Stimulated activated memory B cell treated with anti-CD40 and anti-IgM and Interleukin-4, amounts not matched to agents 10 μg/mL and 1 μg/mL and 100 μg/mL, for 72 hours (primary cell): ENCODE data around the gene SSR4.

ENCODE experiments used
- ATAC-seq: fragments of 150-1000 bp; cut with Tn5 transposase; 2 replicates; pipeline ENCODE4 v1.10.0; 2021
- H3K27ac Mint-ChIP-seq: one replicate; pipeline ENCODE4 v1.8.0; 2022; ENCODE audit warnings: mild to moderate bottlenecking, mixed read lengths
- H3K27me3 Mint-ChIP-seq: one replicate; pipeline ENCODE4 v1.8.0; 2022; ENCODE audit warnings: mixed read lengths
- H3K36me3 Mint-ChIP-seq: one replicate; pipeline ENCODE4 v1.8.0; 2022; ENCODE audit warnings: mixed read lengths
- H3K4me1 Mint-ChIP-seq: one replicate; pipeline ENCODE4 v1.8.0; 2022; ENCODE audit warnings: mixed read lengths
- H3K4me3 Mint-ChIP-seq: one replicate; pipeline ENCODE4 v1.8.0; 2022; ENCODE audit warnings: mild to moderate bottlenecking, moderate library complexity, mixed read lengths
- H3K9me3 Mint-ChIP-seq: one replicate; pipeline ENCODE4 v1.8.0; 2022; ENCODE audit warnings: mixed read lengths

SSR4 gene

DNA sequence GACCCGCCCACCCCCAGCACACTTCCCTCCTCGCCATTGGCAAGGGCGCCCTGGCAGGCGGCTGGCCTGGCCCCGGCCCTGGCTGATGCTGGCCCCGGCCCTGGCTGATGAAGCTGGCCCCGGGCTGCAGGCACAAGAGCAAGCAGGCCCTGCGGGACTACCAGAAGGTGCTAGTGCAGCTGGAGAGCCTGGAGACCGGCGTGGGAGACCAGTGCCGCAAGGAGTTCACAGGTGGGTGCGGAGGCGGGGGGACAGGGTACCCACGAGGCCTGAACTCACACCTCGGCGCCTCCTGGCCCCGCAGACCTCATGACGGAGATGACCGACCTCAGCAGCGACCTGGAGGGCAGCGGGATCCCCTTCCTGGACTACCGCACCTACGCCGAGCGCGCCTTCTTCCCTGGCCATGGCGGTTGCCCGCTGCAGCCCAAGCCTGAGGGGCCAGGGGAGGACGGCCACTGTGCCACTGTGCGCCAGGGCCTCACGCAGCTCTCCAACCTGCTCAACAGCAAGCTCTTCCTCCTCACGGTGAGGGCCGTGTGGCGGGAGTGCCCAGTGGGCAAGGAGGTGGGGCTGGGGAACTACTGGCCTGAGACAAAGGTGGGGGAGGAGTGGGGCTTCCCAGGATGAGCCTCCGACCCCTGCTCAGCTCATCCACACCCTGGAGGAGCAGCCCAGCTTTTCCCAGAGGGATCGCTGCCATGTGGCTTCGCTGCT, 19.7 kb upstream of the SSR4 start:
- Mint-ChIP-seq H3K9me3 (no peaks in the 10 kb centered on the region), H3K27ac (no peak overlapping the region), H3K27me3 (peaks cover 12% of the 10 kb centered on the region), H3K4me3 (no peak overlapping the region), H3K4me1 (peaks cover 1% of the 10 kb centered on the region), H3K36me3 (no peaks in the 10 kb centered on the region)
- no peak for ATAC-seq

GRCh38 chrX:153775293-153776119, 19.0 kb upstream of the SSR4 start:
- Mint-ChIP-seq H3K4me1 (peaks cover 9% of the 10 kb centered on the region), H3K36me3 (no peaks in the 10 kb centered on the region), H3K9me3 (no peaks in the 10 kb centered on the region), H3K4me3 (no peak overlapping the region), H3K27ac (no peak overlapping the region), H3K27me3 (peaks cover 13% of the 10 kb centered on the region)
- no peak for ATAC-seq

GRCh38 chrX:153776120-153776599, 18.3 kb upstream of the SSR4 start:
- Mint-ChIP-seq H3K36me3 (no peaks in the 10 kb centered on the region), H3K9me3 (no peaks in the 10 kb centered on the region), H3K4me3 (no peak overlapping the region), H3K27me3 (peaks cover 15% of the 10 kb centered on the region), H3K4me1 (peaks cover 9% of the 10 kb centered on the region), H3K27ac (no peak overlapping the region)
- no peak for ATAC-seq

- Mint-ChIP-seq H3K9me3 (no peaks in the 10 kb centered on the region), H3K36me3 (no peaks in the 10 kb centered on the region), H3K4me3 (no peak overlapping the region), H3K27ac (no peak overlapping the region), H3K27me3 (peaks cover 15% of the 10 kb centered on the region), H3K4me1 (peaks cover 9% of the 10 kb centered on the region)
- ATAC-seq = no peak
Measured at GRCh38 chrX:153776611-153777045, 17.8 kb upstream of the SSR4 start.

GRCh38 chrX:153777261-153778090, 17.0 kb upstream of the SSR4 start:
- no peak for ATAC-seq
- H3K4me1 Mint-ChIP-seq = peaks cover 9% of the 10 kb centered on the region
- H3K36me3 Mint-ChIP-seq = no peaks in the 10 kb centered on the region
- no peaks in the 10 kb centered on the region for H3K9me3 Mint-ChIP-seq
- no peak overlapping the region for H3K27ac Mint-ChIP-seq
- H3K27me3 Mint-ChIP-seq = peaks cover 15% of the 10 kb centered on the region
- no peak overlapping the region for H3K4me3 Mint-ChIP-seq

- Mint-ChIP-seq H3K4me3 (no peak overlapping the region), H3K4me1 (peaks cover 9% of the 10 kb centered on the region), H3K36me3 (peaks cover 2% of the 10 kb centered on the region), H3K9me3 (no peaks in the 10 kb centered on the region), H3K27ac (no peak overlapping the region), H3K27me3 (peaks cover 15% of the 10 kb centered on the region)
- ATAC-seq = no peak
Measured at GRCh38 chrX:153778181-153778580, 16.3 kb upstream of the SSR4 start.

DNA sequence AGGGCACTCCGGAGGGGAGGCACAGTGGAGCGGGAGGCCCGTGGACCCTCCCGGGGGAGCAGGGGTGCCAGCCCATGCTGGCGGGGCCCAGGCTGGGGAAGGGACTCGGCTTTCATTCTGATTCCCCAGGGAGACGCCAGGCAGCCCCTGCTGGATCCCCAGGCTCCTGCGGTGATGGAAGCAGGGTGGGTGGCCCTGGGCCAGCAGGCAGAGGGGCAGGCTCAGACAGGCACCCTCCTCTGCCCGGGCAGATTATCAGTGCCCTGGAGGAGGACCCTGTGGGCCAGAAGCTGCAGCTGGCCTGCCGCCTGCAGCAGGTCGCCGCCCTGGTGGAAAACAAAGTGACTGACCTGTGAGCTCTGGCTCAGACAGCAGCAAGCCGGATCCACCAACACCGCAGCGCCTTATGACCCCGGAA, 15.8 kb upstream of the SSR4 start:
- Mint-ChIP-seq H3K4me3 (no peak overlapping the region), H3K27ac (no peak overlapping the region), H3K4me1 (peaks cover 9% of the 10 kb centered on the region), H3K36me3 (peaks cover 6% of the 10 kb centered on the region), H3K9me3 (no peaks in the 10 kb centered on the region), H3K27me3 (peaks cover 15% of the 10 kb centered on the region)
- no peak for ATAC-seq

DNA sequence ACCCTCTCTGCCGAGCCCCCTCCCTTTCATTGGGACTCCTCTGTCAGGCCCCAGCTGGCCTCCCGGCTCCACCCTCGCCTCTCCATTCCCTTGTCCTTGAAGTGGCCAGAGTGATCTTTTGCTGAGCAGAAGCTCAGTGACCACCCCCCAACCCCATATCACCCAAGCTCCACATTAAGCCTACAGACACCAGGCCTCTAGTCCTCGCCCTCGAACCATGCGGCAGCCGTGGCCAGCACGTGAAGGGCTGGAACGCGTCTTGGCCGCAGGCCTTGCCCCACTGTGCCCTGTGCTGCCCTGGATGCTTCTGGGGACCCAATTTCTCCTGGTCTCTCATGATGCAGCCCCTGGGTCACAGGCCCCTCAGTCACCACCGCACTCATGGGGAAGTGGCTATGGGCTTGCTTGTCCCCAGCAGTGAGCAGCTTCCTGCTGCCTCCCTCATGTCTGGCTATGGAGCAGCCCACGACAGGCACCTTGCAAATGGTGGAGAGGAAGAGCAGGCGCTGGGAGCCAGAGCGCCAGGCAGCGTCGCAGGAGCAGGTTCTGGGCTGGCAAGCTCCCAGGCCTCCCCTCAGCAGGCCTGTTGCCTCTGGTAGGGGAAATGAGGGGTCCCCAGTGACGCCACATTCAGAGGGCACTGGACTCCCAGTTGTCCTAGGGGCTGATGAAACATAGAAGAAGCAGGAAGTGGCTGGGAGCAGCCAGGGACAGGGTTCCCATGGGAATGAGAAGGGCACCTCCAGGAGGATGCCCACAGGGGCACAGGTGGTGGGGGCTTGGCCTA, 14.4 kb upstream of the SSR4 start:
- Mint-ChIP-seq H3K4me3 (no peak overlapping the region), H3K36me3 (peaks cover 6% of the 10 kb centered on the region), H3K27ac (peak overlapping the region; percentile 42)

GRCh38 chrX:153780678-153781427, 13.6 kb upstream of the SSR4 start, which contains the start of gene SRPK3:
TSS of gene SRPK3 (plus strand) at chrX:153781041. CDS start at chrX:153781087, 46 bp downstream.
- Mint-ChIP-seq H3K36me3 (peaks cover 11% of the 10 kb centered on the region), H3K4me1 (peaks cover 9% of the 10 kb centered on the region), H3K27ac (peak within 1 kb of the TSS; percentile 42), H3K27me3 (peaks cover 15% of the 10 kb centered on the region), H3K9me3 (no peaks in the 10 kb centered on the region), H3K4me3 (no peak within 1 kb of the TSS)
- no peak for ATAC-seq

More for the DNA sequence above, 14.4 kb upstream of the SSR4 start:
- peaks cover 9% of the 10 kb centered on the region for H3K4me1 Mint-ChIP-seq
- ATAC-seq = no peak
- H3K9me3 Mint-ChIP-seq = no peaks in the 10 kb centered on the region
- peaks cover 15% of the 10 kb centered on the region for H3K27me3 Mint-ChIP-seq

GRCh38 chrX:153781428-153782047, 12.9 kb upstream of the SSR4 start:
- Mint-ChIP-seq H3K4me1 (peaks cover 9% of the 10 kb centered on the region), H3K4me3 (no peak overlapping the region), H3K9me3 (no peaks in the 10 kb centered on the region), H3K27ac (no peak overlapping the region), H3K36me3 (peaks cover 11% of the 10 kb centered on the region), H3K27me3 (peaks cover 15% of the 10 kb centered on the region)
- no peak for ATAC-seq

DNA sequence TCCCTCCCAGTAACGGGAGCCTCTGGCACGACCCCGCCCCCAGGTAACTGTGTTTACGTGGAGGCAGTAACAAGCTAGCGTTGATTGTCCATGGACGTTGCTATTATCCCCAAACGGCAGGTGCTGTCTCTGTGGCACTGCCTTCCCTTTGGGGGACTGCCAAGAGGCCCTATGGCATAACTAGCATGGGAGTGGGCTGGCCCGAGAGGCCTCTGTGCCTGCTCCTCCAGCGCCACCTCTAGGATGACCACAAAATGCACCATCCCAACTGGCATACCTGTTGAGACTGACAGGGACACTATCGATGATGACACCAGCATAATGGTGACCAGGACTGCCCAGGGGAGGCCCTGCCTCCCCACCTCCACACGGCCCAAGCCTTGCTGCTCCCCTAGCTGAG, 12.2 kb upstream of the SSR4 start:
- Mint-ChIP-seq H3K9me3 (no peaks in the 10 kb centered on the region), H3K4me3 (no peak overlapping the region), H3K27ac (no peak overlapping the region), H3K36me3 (peaks cover 11% of the 10 kb centered on the region), H3K4me1 (peaks cover 9% of the 10 kb centered on the region), H3K27me3 (peaks cover 15% of the 10 kb centered on the region)
- ATAC-seq = no peak

GRCh38 chrX:153782871-153783270, 11.6 kb upstream of the SSR4 start:
- H3K9me3 Mint-ChIP-seq = no peaks in the 10 kb centered on the region
- H3K4me1 Mint-ChIP-seq = peaks cover 9% of the 10 kb centered on the region
- peaks cover 11% of the 10 kb centered on the region for H3K36me3 Mint-ChIP-seq
- H3K27me3 Mint-ChIP-seq = peaks cover 15% of the 10 kb centered on the region
- ATAC-seq = no peak
- H3K27ac Mint-ChIP-seq = no peak overlapping the region
- no peak overlapping the region for H3K4me3 Mint-ChIP-seq

DNA sequence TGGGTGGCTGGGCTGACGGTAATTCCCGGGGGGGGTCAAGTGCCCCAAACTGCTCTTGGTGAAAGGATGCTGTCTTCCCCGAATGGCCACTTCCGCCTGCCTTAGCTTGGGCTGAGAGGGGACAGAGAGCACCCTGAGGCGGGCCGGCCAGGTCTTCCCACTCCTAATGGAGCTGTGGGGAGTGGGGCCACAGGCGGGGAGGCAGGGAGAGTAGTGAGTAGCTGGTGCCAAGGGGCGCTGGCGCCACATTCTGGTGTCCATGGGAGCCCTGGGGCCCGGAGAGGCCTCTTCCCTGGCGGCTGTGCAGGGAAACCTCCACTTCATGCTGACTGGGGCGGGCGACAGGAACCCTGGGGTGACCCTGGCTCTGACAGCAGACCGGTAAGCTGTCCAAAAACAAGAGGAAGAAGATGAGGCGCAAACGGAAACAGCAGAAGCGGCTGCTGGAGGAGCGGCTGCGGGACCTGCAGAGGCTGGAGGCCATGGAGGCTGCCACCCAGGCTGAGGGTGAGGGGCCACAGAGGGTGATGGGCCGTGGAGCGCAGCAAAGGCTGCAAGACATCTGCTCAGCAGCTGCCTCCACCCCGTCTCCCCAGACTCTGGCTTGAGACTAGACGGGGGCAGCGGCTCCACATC, 11.0 kb upstream of the SSR4 start:
- ATAC-seq = no peak
- no peak overlapping the region for H3K4me3 Mint-ChIP-seq
- peaks cover 15% of the 10 kb centered on the region for H3K27me3 Mint-ChIP-seq
- H3K9me3 Mint-ChIP-seq = no peaks in the 10 kb centered on the region
- peaks cover 9% of the 10 kb centered on the region for H3K4me1 Mint-ChIP-seq
- no peak overlapping the region for H3K27ac Mint-ChIP-seq
- H3K36me3 Mint-ChIP-seq = peaks cover 11% of the 10 kb centered on the region
